NB4 (cell line): ENCODE measurements around the gene BCL2.

Experiments
- DNase-seq: peaks from one replicate; pipeline ENCODE4 v3.0.0; 2010; ENCODE audit warnings: low read depth
- H3K4me3 ChIP-seq: one replicate; pipeline ENCODE4 v1.5.1; 2011; ENCODE audit warnings: mild to moderate bottlenecking, low read depth, low read length, moderate library complexity
- MYC ChIP-seq: IDR thresholded peaks from 2 replicates; pipeline ENCODE4 v1.6.1; 2011; ENCODE audit warnings: low read depth, low read length
- POLR2A ChIP-seq: IDR thresholded peaks from 2 replicates; pipeline ENCODE4 v1.6.1; 2011; ENCODE audit warnings: mild to moderate bottlenecking; ENCODE audit not compliant: insufficient read length; ENCODE audit errors: extremely low read depth
- TF ChIP-seq, protein P1 (sequence below): IDR thresholded peaks from one replicate; pipeline ENCODE4 v1.5.1; 2012; ENCODE audit warnings: low read depth, low read length
- TF ChIP-seq, protein P2 (sequence below): IDR thresholded peaks from 2 replicates; pipeline ENCODE4 v1.6.1; 2011; ENCODE audit warnings: low read depth, low read length

Gene BCL2

DNA sequence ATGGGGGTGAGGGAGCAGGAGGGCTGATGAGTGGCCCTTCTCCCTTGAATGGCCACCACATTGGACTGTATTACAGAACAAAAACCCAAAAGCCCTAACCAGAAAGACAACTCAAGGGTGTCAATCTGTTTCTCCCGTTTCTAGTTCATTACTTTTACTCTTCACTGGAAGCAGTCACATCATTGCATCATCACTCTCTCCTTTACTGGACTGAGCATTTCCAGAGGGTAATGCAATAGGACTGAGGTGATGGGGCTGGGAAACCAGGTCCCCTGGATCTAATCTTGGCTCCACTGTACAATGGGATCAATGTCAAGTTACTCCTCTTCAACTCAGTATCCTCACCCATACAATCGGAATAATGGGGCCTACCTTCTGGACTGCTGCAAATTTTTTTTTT, 56.1 kb downstream of the BCL2 start:
- no peak for DNase-seq
- no peak overlapping the region for H3K4me3 ChIP-seq

DNA sequence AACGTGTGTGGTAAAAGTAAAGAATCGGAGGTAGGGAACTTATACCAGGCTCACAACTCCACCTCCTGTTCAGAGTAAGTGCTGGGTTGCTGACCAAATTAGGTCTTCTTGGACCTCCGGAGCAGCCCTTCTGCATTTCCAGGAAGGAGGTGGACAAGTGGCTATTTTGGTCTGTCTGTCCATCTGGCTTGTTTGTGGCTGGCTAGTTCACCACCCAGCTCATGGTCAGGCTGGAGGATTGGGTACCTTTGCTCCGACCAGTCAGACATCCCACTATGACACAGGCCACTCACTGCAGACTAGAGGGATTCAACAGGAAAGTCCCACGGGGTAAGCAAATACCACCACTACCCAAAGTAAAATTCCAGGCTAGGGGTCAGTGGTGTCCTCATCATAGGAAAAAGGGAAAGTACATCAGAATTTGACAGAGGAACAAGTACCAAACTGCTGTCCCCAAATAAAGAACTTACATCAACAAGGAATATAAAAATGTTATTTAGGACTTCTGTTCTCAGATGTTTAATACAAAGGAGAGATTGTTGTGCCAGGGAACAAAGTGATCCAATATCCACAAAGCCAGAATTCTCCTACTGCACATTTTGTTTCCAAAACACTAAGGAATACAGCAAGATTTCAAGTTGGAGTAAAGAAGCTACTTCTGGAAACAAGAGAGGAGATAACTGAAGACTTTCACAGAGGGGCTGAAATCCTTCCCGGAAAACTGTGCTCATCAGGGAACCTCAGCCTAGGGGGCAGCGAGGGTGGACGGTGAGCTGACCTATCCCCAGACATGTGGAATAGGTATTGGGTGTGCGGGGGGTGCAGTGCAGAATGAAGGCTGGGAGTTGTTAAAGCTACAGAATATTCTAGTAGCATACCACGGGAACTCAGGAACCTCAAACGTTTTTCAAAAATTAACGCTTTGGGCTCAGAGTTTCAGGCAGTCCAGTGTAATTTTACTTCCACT, 56.9 kb downstream of the BCL2 start:
- TF ChIP-seq MYC, result no peak
- TF ChIP-seq, protein P1, sequence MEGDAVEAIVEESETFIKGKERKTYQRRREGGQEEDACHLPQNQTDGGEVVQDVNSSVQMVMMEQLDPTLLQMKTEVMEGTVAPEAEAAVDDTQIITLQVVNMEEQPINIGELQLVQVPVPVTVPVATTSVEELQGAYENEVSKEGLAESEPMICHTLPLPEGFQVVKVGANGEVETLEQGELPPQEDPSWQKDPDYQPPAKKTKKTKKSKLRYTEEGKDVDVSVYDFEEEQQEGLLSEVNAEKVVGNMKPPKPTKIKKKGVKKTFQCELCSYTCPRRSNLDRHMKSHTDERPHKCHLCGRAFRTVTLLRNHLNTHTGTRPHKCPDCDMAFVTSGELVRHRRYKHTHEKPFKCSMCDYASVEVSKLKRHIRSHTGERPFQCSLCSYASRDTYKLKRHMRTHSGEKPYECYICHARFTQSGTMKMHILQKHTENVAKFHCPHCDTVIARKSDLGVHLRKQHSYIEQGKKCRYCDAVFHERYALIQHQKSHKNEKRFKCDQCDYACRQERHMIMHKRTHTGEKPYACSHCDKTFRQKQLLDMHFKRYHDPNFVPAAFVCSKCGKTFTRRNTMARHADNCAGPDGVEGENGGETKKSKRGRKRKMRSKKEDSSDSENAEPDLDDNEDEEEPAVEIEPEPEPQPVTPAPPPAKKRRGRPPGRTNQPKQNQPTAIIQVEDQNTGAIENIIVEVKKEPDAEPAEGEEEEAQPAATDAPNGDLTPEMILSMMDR, result no peak
- TF ChIP-seq POLR2A, result no peak
- TF ChIP-seq, protein P2, sequence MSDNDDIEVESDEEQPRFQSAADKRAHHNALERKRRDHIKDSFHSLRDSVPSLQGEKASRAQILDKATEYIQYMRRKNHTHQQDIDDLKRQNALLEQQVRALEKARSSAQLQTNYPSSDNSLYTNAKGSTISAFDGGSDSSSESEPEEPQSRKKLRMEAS, result no peak
- no peak overlapping the region for H3K4me3 ChIP-seq
- no peak for DNase-seq

More for the DNA sequence above, 56.1 kb downstream of the BCL2 start:
- TF ChIP-seq, protein P2, result no peak
- TF ChIP-seq POLR2A (no peak), MYC (no peak)
- TF ChIP-seq, protein P1, result no peak

DNA sequence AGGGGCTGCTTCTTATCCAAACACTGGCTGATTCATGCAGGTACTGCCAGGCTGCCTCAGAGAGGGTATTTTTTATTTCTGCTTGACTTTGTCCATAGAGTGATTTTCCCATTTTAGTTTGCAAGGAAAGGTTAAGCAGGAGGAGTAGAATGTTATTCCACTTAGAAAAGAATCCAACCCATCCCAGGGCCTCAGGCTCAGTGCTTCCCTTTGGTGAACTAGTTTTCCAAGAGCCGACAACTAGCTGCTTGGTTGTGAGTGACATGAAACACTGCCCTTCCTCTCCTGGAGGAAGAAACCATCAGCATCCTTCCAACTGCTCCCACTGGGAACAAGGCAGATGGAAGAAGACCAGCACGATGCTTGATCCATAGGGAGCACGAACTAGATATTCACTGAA, 58.5 kb downstream of the BCL2 start:
- H3K4me3 ChIP-seq, result no peak overlapping the region
- DNase-seq, result no peak
- TF ChIP-seq, protein P2, result no peak
- TF ChIP-seq, protein P1, result no peak
- TF ChIP-seq POLR2A (no peak), MYC (no peak)

DNA sequence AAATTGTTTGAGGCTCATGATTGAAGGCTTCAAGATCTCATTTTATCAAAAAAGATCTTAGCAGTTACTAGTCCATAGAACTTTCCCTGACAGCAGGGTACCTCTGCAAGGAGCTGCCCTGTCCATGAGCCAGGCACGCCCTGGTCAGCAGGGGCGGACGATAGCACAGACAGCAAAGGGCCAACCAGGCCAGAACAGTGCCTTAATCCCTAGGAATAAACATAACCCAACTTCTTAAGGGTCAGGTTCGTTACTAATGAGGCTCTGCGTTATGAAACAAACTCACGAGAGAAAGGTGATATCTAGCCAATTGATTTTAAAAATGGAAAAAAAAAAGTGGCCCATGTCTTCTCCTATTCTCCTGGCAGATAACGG, 59.2 kb downstream of the BCL2 start:
- DNase-seq, result no peak
- TF ChIP-seq MYC (no peak), POLR2A (no peak)
- TF ChIP-seq, protein P1, result no peak
- TF ChIP-seq, protein P2, result no peak
- no peak overlapping the region for H3K4me3 ChIP-seq

DNA sequence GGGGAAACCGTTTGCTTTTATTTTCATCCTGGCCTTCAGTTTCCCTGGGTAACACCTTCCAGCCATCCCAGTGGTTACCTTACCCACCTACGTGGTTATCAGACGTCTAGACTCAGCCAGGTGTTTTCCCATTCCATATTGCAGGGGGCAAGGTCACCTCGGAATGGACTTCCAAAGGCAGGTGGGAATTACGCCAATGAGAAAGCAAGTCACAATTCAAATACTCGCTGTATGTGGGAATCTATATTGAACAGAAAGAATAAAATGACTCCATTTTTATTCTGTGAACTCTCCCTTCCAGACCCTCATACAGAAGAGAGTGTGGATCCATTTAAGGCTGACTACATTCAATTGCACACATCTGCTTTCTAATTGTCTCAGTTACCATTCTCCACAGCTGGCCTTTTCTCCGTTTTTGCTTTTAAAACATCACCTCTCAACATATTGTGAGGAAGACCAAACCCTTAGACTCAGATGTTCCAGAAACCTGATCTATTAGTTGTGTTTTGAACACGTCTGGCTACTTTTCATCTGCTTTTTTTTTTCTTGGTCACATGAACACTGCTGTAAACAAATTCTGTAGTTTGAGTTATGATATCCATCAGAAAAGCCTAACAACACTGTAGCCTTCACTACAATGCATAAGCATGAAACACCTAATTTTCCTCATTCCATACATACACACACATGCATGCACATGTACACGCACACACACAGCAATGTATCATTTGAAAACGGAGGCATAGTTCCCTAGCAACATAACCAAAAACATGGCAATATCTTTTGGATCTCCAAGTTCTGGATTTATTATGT, 59.8 kb downstream of the BCL2 start:
- DNase-seq, result no peak
- no peak overlapping the region for H3K4me3 ChIP-seq
- TF ChIP-seq POLR2A, result no peak
- no peak for TF ChIP-seq MYC
- TF ChIP-seq, protein P1, result no peak
- TF ChIP-seq, protein P2, result no peak
